ENCODE measurements around the gene CCDC117.

DNA sequence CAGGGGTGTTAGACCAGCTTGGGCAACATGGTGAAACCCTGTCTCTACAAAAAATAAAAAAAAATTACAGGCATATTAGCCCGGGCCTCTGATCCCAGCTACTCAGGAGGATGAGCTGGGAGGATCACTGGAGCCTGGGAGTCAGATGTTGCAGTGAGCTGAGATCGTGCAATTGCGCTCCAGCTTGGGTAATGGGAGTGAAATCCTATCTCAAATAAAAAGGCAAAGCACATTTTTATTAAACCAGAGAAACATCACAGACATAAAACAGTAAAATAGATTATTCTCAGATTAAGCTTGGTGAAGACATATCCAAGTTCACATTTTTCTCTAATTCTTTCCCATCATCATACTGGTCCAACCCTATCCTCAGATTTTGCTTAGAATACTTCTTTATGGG is 57.9 kb downstream of the CCDC117 start:
- TF ChIP-seq, protein P1, sequence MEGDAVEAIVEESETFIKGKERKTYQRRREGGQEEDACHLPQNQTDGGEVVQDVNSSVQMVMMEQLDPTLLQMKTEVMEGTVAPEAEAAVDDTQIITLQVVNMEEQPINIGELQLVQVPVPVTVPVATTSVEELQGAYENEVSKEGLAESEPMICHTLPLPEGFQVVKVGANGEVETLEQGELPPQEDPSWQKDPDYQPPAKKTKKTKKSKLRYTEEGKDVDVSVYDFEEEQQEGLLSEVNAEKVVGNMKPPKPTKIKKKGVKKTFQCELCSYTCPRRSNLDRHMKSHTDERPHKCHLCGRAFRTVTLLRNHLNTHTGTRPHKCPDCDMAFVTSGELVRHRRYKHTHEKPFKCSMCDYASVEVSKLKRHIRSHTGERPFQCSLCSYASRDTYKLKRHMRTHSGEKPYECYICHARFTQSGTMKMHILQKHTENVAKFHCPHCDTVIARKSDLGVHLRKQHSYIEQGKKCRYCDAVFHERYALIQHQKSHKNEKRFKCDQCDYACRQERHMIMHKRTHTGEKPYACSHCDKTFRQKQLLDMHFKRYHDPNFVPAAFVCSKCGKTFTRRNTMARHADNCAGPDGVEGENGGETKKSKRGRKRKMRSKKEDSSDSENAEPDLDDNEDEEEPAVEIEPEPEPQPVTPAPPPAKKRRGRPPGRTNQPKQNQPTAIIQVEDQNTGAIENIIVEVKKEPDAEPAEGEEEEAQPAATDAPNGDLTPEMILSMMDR (conservative IDR thresholded peaks at IDR 0.05 in 1 of 2, IDR thresholded peaks at IDR 0.05 in 1 of 2; ENCODE audit: low read depth in 1 of 2, low read length in 2 of 2) = no peak
- TF ChIP-seq EZH2 (IDR thresholded peaks at IDR 0.05; ENCODE audit: low read length, missing control alignments) = no peak
